Fibroblast of lung (primary cell): ENCODE results near the gene TSPYL4. TPM values are rescaled to one million over a fixed set of nuclear protein-coding genes. Genes with fewer than 3 reads are reported as not detected.

Experiments
- DNase-seq, 2 donors: peaks; one replicate each; pipeline versions ENCODE4 v3.0.0 to v3.0.0-alpha.2; 2010; ENCODE audit warnings: low read depth in 2 of 2
- H2AFZ ChIP-seq: 2 replicates; pipeline ENCODE4 v1.5.1; 2012; ENCODE audit warnings: low read length, control low read depth, inconsistent platforms
- H3K27ac ChIP-seq: 2 replicates; pipeline ENCODE4 v1.5.1; 2011; ENCODE audit warnings: low read length, control low read depth; ENCODE audit not compliant: insufficient read depth
- H3K27me3 ChIP-seq: 2 replicates; pipeline ENCODE4 v1.5.1; 2011; ENCODE audit warnings: mild to moderate bottlenecking, low read length; ENCODE audit not compliant: control insufficient read depth, insufficient read depth
- H3K36me3 ChIP-seq: 2 replicates; pipeline ENCODE4 v1.5.1; 2011; ENCODE audit warnings: low read length; ENCODE audit not compliant: control insufficient read depth, insufficient read depth
- H3K4me1 ChIP-seq: 2 replicates; pipeline ENCODE4 v1.5.1; 2011; ENCODE audit warnings: low read length; ENCODE audit not compliant: control insufficient read depth, insufficient read depth; ENCODE audit errors: extremely low read depth
- H3K4me2 ChIP-seq: 2 replicates; pipeline ENCODE4 v1.5.1; 2011; ENCODE audit warnings: low read length, control low read depth; ENCODE audit not compliant: insufficient read depth; ENCODE audit errors: extremely low read depth
- H3K4me3 ChIP-seq, 4 experiments: fragments of 200-600 bp in 1 of 4; sonication (generic) in 1 of 4; replicated peaks in 1 of 4; 2 replicates each; pipeline ENCODE4 v1.5.1; 2011 to 2016; ENCODE audit warnings: low read length in 4 of 4, low read depth in 3 of 4, mild to moderate bottlenecking in 3 of 4, control low read depth in 2 of 4, inconsistent platforms in 1 of 4, mixed read lengths in 1 of 4; ENCODE audit not compliant: insufficient read depth in 1 of 4; ENCODE audit errors: control extremely low read depth in 1 of 4
- H3K79me2 ChIP-seq: 2 replicates; pipeline ENCODE4 v1.5.1; 2012; ENCODE audit warnings: mild to moderate bottlenecking, low read length, inconsistent platforms; ENCODE audit not compliant: control insufficient read depth, insufficient read depth
- H3K9ac ChIP-seq: 2 replicates; pipeline ENCODE4 v1.5.1; 2011; ENCODE audit warnings: mild to moderate bottlenecking, low read length, control low read depth; ENCODE audit not compliant: insufficient read depth
- H3K9me3 ChIP-seq: 2 replicates; pipeline ENCODE4 v1.5.1; 2012; ENCODE audit warnings: low read depth, low read length; ENCODE audit not compliant: control insufficient read depth, insufficient read depth
- H4K20me1 ChIP-seq: 2 replicates; pipeline ENCODE4 v1.5.1; 2011; ENCODE audit warnings: low read length; ENCODE audit not compliant: control insufficient read depth, insufficient read depth; ENCODE audit errors: extremely low read depth
- EZH2 ChIP-seq: IDR thresholded peaks from 2 replicates; pipeline ENCODE4 v1.5.1; 2012; ENCODE audit warnings: low read length, control low read depth, mild to moderate bottlenecking; ENCODE audit errors: missing control alignments
- polyA plus RNA-seq, 2 donors: library from polyadenylated mRNA; depleted of rRNA in 1 of 2; stranded (reverse) in 1 of 2; unstranded in 1 of 2; fragments of >200 nt; gene quantifications; 2 replicates each; pipeline ENCODE4 v1.2.1, GENCODE V29; 2011 to 2012; ENCODE audit warnings: missing spikeins in 1 of 2
- total RNA-seq: library from RNA; depleted of rRNA; stranded (reverse); fragments of >200 nt; gene quantifications from 2 replicates; pipeline ENCODE4 v1.2.1, GENCODE V29; 2014
- TF ChIP-seq, protein P1 (sequence below), 2 donors: IDR thresholded peaks in 1 of 2; conservative IDR thresholded peaks in 1 of 2; 1 replicate in 1 of 2; 2 replicates in 1 of 2; pipeline ENCODE4 v1.5.1; 2011 to 2012; ENCODE audit warnings: low read length in 2 of 2, control low read depth in 1 of 2, inconsistent platforms in 1 of 2, low read depth in 1 of 2, mild to moderate bottlenecking in 1 of 2

TSPYL4 gene
- total and polyA plus RNA-seq, 2 donors (not counting 1 experiment from before 2014, with no cell fraction given) = 5.3 to 25.0 TPM

- DNase-seq = no peak
- H2AFZ ChIP-seq = no peak overlapping the region
These were observed 11.4 kb upstream of the TSPYL4 start for GRCh38 chr6:116265041-116265829.

DNA sequence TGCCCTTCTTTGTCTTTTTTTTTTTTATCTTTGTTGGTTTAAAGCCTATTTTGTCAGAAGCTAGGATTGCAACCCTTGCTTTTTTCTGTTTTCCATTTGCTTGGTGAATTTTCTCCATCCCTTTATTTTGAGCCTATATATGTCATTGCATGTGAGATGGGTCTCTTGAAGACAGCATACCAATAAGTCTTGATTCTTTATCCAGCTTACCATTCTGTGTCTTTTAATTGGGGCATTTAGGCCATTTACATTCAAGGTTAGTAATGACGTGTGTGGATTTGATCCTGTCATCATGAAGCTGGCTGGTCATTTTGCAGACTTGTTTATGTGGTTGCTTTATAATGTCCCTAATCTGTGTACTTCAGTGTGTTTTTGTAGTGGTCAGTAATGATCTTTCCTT is 9.5 kb upstream of the TSPYL4 start:
- Histone ChIP-seq H3K9me3 (no peaks in the 10 kb centered on the region), H4K20me1 (no peaks in the 10 kb centered on the region)
- no peak for DNase-seq

More at GRCh38 chr6:116265041-116265829, 11.4 kb upstream of the TSPYL4 start:
- Histone ChIP-seq H3K27me3 (no peaks in the 10 kb centered on the region), H3K27ac (no peak overlapping the region), H3K4me2 (no peak overlapping the region), H3K4me1 (peaks cover 12% of the 10 kb centered on the region), H3K4me3 (no peak overlapping the region), H4K20me1 (no peaks in the 10 kb centered on the region), H3K9ac (no peak overlapping the region), H3K9me3 (no peaks in the 10 kb centered on the region), H3K36me3 (no peaks in the 10 kb centered on the region), H3K79me2 (no peaks in the 10 kb centered on the region)
- TF ChIP-seq EZH2 = no peak
- TF ChIP-seq, protein P1, sequence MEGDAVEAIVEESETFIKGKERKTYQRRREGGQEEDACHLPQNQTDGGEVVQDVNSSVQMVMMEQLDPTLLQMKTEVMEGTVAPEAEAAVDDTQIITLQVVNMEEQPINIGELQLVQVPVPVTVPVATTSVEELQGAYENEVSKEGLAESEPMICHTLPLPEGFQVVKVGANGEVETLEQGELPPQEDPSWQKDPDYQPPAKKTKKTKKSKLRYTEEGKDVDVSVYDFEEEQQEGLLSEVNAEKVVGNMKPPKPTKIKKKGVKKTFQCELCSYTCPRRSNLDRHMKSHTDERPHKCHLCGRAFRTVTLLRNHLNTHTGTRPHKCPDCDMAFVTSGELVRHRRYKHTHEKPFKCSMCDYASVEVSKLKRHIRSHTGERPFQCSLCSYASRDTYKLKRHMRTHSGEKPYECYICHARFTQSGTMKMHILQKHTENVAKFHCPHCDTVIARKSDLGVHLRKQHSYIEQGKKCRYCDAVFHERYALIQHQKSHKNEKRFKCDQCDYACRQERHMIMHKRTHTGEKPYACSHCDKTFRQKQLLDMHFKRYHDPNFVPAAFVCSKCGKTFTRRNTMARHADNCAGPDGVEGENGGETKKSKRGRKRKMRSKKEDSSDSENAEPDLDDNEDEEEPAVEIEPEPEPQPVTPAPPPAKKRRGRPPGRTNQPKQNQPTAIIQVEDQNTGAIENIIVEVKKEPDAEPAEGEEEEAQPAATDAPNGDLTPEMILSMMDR (conservative IDR thresholded peaks at IDR 0.05 in 1 of 2, IDR thresholded peaks at IDR 0.05 in 1 of 2; ENCODE audit: low read depth in 1 of 2, low read length in 2 of 2) = no peak

DNA sequence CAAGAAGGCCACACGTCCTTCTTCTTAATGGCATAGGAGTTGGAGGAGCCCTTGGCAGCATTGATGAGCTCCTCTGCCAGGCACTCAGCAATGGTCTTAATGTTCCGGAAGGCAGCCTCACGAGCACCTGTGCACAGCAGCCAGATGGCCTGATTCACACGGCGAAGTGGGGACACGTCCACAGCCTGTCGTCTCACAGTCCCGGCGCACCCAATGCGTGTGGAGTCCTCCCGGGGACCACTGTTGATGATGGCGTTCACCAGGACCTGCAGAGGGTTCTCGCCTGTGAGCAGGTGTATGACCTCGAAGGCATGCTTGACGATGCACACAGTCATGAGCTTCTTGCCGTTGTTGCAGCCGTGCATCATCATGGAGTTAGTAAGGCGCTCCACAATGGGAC is 4.6 kb upstream of the TSPYL4 start:
- no peaks in the 10 kb centered on the region for H3K36me3 ChIP-seq
- H3K4me3 ChIP-seq = no peak overlapping the region
- no peak overlapping the region for H3K9ac ChIP-seq
- H3K79me2 ChIP-seq = peaks cover 8% of the 10 kb centered on the region
- no peaks in the 10 kb centered on the region for H3K4me1 ChIP-seq
- H3K27ac ChIP-seq = no peak overlapping the region
- no peak for DNase-seq
- H2AFZ ChIP-seq = no peak overlapping the region
- no peak overlapping the region for H3K4me2 ChIP-seq
- no peaks in the 10 kb centered on the region for H3K9me3 ChIP-seq
- no peaks in the 10 kb centered on the region for H4K20me1 ChIP-seq
- TF ChIP-seq, protein P1 (conservative IDR thresholded peaks at IDR 0.05 in 1 of 2, IDR thresholded peaks at IDR 0.05 in 1 of 2; ENCODE audit: low read depth in 1 of 2, low read length in 2 of 2) = no peak
- TF ChIP-seq EZH2 = no peak
- H3K27me3 ChIP-seq = no peaks in the 10 kb centered on the region

More for the DNA sequence above, 9.5 kb upstream of the TSPYL4 start:
- Histone ChIP-seq H3K36me3 (no peaks in the 10 kb centered on the region), H3K27ac (no peak overlapping the region), H3K4me2 (no peak overlapping the region), H3K4me1 (peaks cover 10% of the 10 kb centered on the region), H3K9ac (no peak overlapping the region), H3K4me3 (no peak overlapping the region), H2AFZ (no peak overlapping the region), H3K79me2 (no peaks in the 10 kb centered on the region), H3K27me3 (no peaks in the 10 kb centered on the region)
- TF ChIP-seq EZH2 = no peak
- TF ChIP-seq, protein P1 (conservative IDR thresholded peaks at IDR 0.05 in 1 of 2, IDR thresholded peaks at IDR 0.05 in 1 of 2; ENCODE audit: low read depth in 1 of 2, low read length in 2 of 2) = no peak
